Measurements from ENCODE around the gene POU2F3. TPM values are rescaled to one million over a fixed set of nuclear protein-coding genes. Genes with fewer than 3 reads are reported as not detected.

Gene POU2F3
- polyA plus RNA-seq, 3 donors, result 0.37 to 0.54 TPM; not detected in 1

- Histone ChIP-seq H3K4me2 (replicated peaks; ENCODE audit: extremely low read depth, low read length, poor library complexity, severe bottlenecking) (no peak overlapping the region), H3K36me3 (replicated peaks in 1 of 2; ENCODE audit: control insufficient read depth in 1 of 2, insufficient read depth in 2 of 2, low read length in 2 of 2) (no peaks in the 10 kb centered on the region), H3K4me1 (ENCODE audit: control insufficient read depth in 1 of 2, insufficient read depth in 2 of 2, low read length in 2 of 2) (no peaks in the 10 kb centered on the region), H3K9ac (ENCODE audit: insufficient read depth, low read length, poor library complexity, severe bottlenecking) (no peak overlapping the region), H4K20me1 (ENCODE audit: insufficient read depth, low read length) (peaks cover 25% of the 10 kb centered on the region), H3K27ac (ENCODE audit: low read depth in 1 of 2, low read length in 2 of 2) (no peak overlapping the region), H3K27me3 (ENCODE audit: control insufficient read depth in 2 of 2, insufficient read depth in 2 of 2, low read length in 2 of 2) (peaks cover 95 to 100% of the 10 kb centered on the region in 2 donors), H3K9me3 (replicated peaks in 1 of 2; ENCODE audit: control insufficient read depth in 1 of 2, insufficient read depth in 1 of 2, low read length in 2 of 2) (peaks cover 0 to 9% of the 10 kb centered on the region in 2 donors), H3K79me2 (ENCODE audit: insufficient read depth, low read length) (no peaks in the 10 kb centered on the region), H3K4me3 (replicated peaks in 1 of 3; ENCODE audit: low read depth in 2 of 3, low read length in 3 of 3) (no peak overlapping the region), H2AFZ (ENCODE audit: insufficient read depth, low read depth, low read length, poor library complexity, severe bottlenecking) (no peak overlapping the region)
- no peak for DNase-seq
- TF ChIP-seq CTCF (IDR thresholded peaks at IDR 0.05), result no peak
- Mint-ChIP-seq H3K27ac (no peak overlapping the region), H3K9me3 (peaks cover 0 to 14% (median 6%) of the 10 kb centered on the region in 7 donors), H3K27me3 (ENCODE audit: low read depth in 3 of 3) (peaks cover 92 to 94% (median 92%) of the 10 kb centered on the region in 3 donors), H3K4me3 (peak overlapping the region in 1 of 2 donors; percentile 77), H3K4me1 (no peaks in the 10 kb centered on the region), H3K36me3 (peaks cover 0 to 2% of the 10 kb centered on the region in 2 donors)
- WGBS (ENCODE audit: insufficient coverage), result 100% methylated on average over 2 of the region's 6 CpGs
- intact Hi-C loops (cut with micrococcal nuclease), result no loop called here
Observed at GRCh38 chr11:120352405-120352804, 112.5 kb downstream of the POU2F3 start.

- intact Hi-C loops (cut with micrococcal nuclease), result no loop called here
- Histone ChIP-seq H3K27me3 (ENCODE audit: control insufficient read depth in 2 of 2, insufficient read depth in 2 of 2, low read length in 2 of 2) (peaks cover 95 to 100% of the 10 kb centered on the region in 2 donors), H3K27ac (ENCODE audit: low read depth in 1 of 2, low read length in 2 of 2) (no peak overlapping the region), H3K79me2 (ENCODE audit: insufficient read depth, low read length) (no peaks in the 10 kb centered on the region), H3K36me3 (replicated peaks in 1 of 2; ENCODE audit: control insufficient read depth in 1 of 2, insufficient read depth in 2 of 2, low read length in 2 of 2) (no peaks in the 10 kb centered on the region), H2AFZ (ENCODE audit: insufficient read depth, low read depth, low read length, poor library complexity, severe bottlenecking) (no peak overlapping the region), H3K9me3 (replicated peaks in 1 of 2; ENCODE audit: control insufficient read depth in 1 of 2, insufficient read depth in 1 of 2, low read length in 2 of 2) (peaks cover 0 to 18% of the 10 kb centered on the region in 2 donors), H3K4me2 (replicated peaks; ENCODE audit: extremely low read depth, low read length, poor library complexity, severe bottlenecking) (no peak overlapping the region), H3K9ac (ENCODE audit: insufficient read depth, low read length, poor library complexity, severe bottlenecking) (no peak overlapping the region), H3K4me3 (replicated peaks in 1 of 3; ENCODE audit: low read depth in 2 of 3, low read length in 3 of 3) (no peak overlapping the region), H3K4me1 (ENCODE audit: control insufficient read depth in 1 of 2, insufficient read depth in 2 of 2, low read length in 2 of 2) (no peaks in the 10 kb centered on the region), H4K20me1 (ENCODE audit: insufficient read depth, low read length) (peaks cover 23% of the 10 kb centered on the region)
- peaks cover 0 to 14% (median 6%) of the 10 kb centered on the region in 7 donors for H3K9me3 Mint-ChIP-seq
- H3K4me1 Mint-ChIP-seq, result no peaks in the 10 kb centered on the region
- H3K4me3 Mint-ChIP-seq, result peak overlapping the region in 1 of 2 donors; percentile 70
- peaks cover 0 to 2% of the 10 kb centered on the region in 2 donors for H3K36me3 Mint-ChIP-seq
- peak overlapping the region in 1 of 7 donors; percentile 50 for H3K27ac Mint-ChIP-seq
- no CpG with 5 or more reads among the region's 1 CpG for WGBS (ENCODE audit: insufficient coverage)
- peaks cover 94 to 96% (median 95%) of the 10 kb centered on the region in 3 donors for H3K27me3 Mint-ChIP-seq (ENCODE audit: low read depth in 3 of 3)
- TF ChIP-seq CTCF (IDR thresholded peaks at IDR 0.05), result no peak
- DNase-seq, result no peak
Observed at GRCh38 chr11:120354068-120354467, 114.1 kb downstream of the POU2F3 start.

Data from CD14-positive monocyte (primary cell).